Esophagus squamous epithelium (tissue), 5 donors: Measurements from ENCODE around the gene RCOR3. TPM values are rescaled to one million over a fixed set of nuclear protein-coding genes. Genes with fewer than 3 reads are reported as not detected.

Experiments used
- DNase-seq: peaks from one replicate; lab custom pipeline; 2025; lab: John Stamatoyannopoulos, UW
- H3K27ac ChIP-seq, 4 donors: fragments of 200-600 bp; sonication (generic); one replicate each; pipeline ENCODE4 v1.5.1; 2016 to 2019; ENCODE audit warnings: mild to moderate bottlenecking in 1 of 4
- H3K27me3 ChIP-seq, 4 donors: fragments of 200-600 bp; sonication (generic); 1 replicate in 3 of 4; 2 replicates in 1 of 4; pipeline versions ENCODE4 v1.5.1 to v1.6.0; 2017 to 2021; ENCODE audit warnings: antibody characterized with exemption in 1 of 4
- H3K36me3 ChIP-seq, 3 donors: fragments of 200-600 bp; sonication (generic); one replicate each; pipeline ENCODE4 v1.5.1; 2016 to 2019
- H3K4me1 ChIP-seq, 3 donors: fragments of 200-600 bp; sonication (generic); one replicate each; pipeline ENCODE4 v1.5.1; 2017 to 2019
- H3K4me3 ChIP-seq, 4 donors: fragments of 200-600 bp; sonication (generic); 1 replicate in 3 of 4; 2 replicates in 1 of 4; pipeline ENCODE4 v1.5.1; 2016 to 2019; ENCODE audit warnings: mild to moderate bottlenecking in 2 of 4, moderate library complexity in 1 of 4
- H3K9me3 ChIP-seq, 3 donors: fragments of 200-600 bp; sonication (generic); one replicate each; pipeline ENCODE4 v1.5.1; 2016 to 2019
- CTCF ChIP-seq, 6 experiments: fragments of 450-650 bp in 4 of 6; fragments of 200-600 bp in 2 of 6; sonication (generic) in 2 of 6; IDR thresholded peaks; one replicate each; pipeline ENCODE4 v1.5.1; 2016 to 2019; ENCODE audit warnings: antibody characterized with exemption in 6 of 6, mild to moderate bottlenecking in 4 of 6, moderate library complexity in 4 of 6
- POLR2A ChIP-seq, 4 donors: fragments of 450-650 bp; IDR thresholded peaks; one replicate each; pipeline ENCODE4 v1.6.1; 2017; ENCODE audit warnings: antibody characterized with exemption in 4 of 4, mild to moderate bottlenecking in 4 of 4, moderate library complexity in 3 of 4
- WGBS, 2 donors: methylation state at CpG; one replicate each; pipeline ENCODE4 v1.1.5; 2018; 5-methylcytosine and 5-hydroxymethylcytosine counted together
- intact Hi-C: fragments of 100-400 bp; cut with DNase I; formaldehyde crosslinking; loops from one replicate; pipeline ENCODE4 v1.15.0; 2022
- total RNA-seq, 4 donors: library from RNA; depleted of rRNA; stranded (reverse); fragments of >200 nt; gene quantifications; one replicate each; pipeline ENCODE4 v1.1.0, GENCODE V29; 2016
- donor health status: DM: yes; HTN: yes; CAD: no.

Gene RCOR3
- total RNA-seq, 4 donors from 2014 or later, result 10.8 to 37.8 (median 18.9) TPM

GRCh38 chr1:211339631-211340041, 80.5 kb downstream of the RCOR3 start:
- TF ChIP-seq CTCF (IDR thresholded peaks at IDR 0.05) (no peak), POLR2A (IDR thresholded peaks at IDR 0.05) (no peak)
- no peaks in the 10 kb centered on the region for H3K27me3 ChIP-seq
- no peaks in the 10 kb centered on the region for H3K36me3 ChIP-seq
- no peak overlapping the region for H3K4me3 ChIP-seq
- no peak overlapping the region for H3K27ac ChIP-seq
- 94 to 100% methylated on average over 2 of the region's 6 CpGs for WGBS, 2 donors
- no peaks in the 10 kb centered on the region for H3K9me3 ChIP-seq
- DNase-seq, result no peak
- intact Hi-C loops, result no loop called here
- H3K4me1 ChIP-seq, result peaks cover 0 to 55% (median 12%) of the 10 kb centered on the region in 3 donors

- intact Hi-C loops, result no loop called here
- H3K27me3 ChIP-seq, result no peaks in the 10 kb centered on the region
- H3K27ac ChIP-seq, result no peak overlapping the region
- H3K36me3 ChIP-seq, result no peaks in the 10 kb centered on the region
- no peak overlapping the region for H3K4me3 ChIP-seq
- TF ChIP-seq POLR2A (IDR thresholded peaks at IDR 0.05), result no peak
- no peak for TF ChIP-seq CTCF (IDR thresholded peaks at IDR 0.05)
- no peaks in the 10 kb centered on the region for H3K9me3 ChIP-seq
- WGBS, 2 donors, result 95 to 97% methylated on average over 8 of the region's 10 CpGs
- no peak for DNase-seq
- H3K4me1 ChIP-seq, result peaks cover 0 to 43% (median 12%) of the 10 kb centered on the region in 3 donors
Measured at GRCh38 chr1:211340622-211341507, 81.7 kb downstream of the RCOR3 start.

GRCh38 chr1:211341999-211342398, 82.8 kb downstream of the RCOR3 start:
- WGBS, 2 donors, result 97 to 100% methylated on average over 1 of the region's 1 CpG
- Histone ChIP-seq H3K4me1 (peaks cover 0 to 35% (median 12%) of the 10 kb centered on the region in 3 donors), H3K27ac (no peak overlapping the region), H3K9me3 (no peaks in the 10 kb centered on the region), H3K4me3 (no peak overlapping the region), H3K27me3 (no peaks in the 10 kb centered on the region), H3K36me3 (no peaks in the 10 kb centered on the region)
- intact Hi-C loops, result no loop called here
- DNase-seq, result no peak
- TF ChIP-seq CTCF (IDR thresholded peaks at IDR 0.05), result no peak
- no peak for TF ChIP-seq POLR2A (IDR thresholded peaks at IDR 0.05)

- WGBS, 2 donors, result 58 to 84% methylated on average over 3 to 4 of the region's 4 CpGs
- Histone ChIP-seq H3K27ac (no peak overlapping the region), H3K27me3 (no peaks in the 10 kb centered on the region), H3K9me3 (no peaks in the 10 kb centered on the region), H3K36me3 (no peaks in the 10 kb centered on the region), H3K4me3 (no peak overlapping the region), H3K4me1 (peaks cover 0 to 25% (median 12%) of the 10 kb centered on the region in 3 donors)
- intact Hi-C loops, result no loop called here
- no peak for DNase-seq
- no peak for TF ChIP-seq CTCF (IDR thresholded peaks at IDR 0.05)
- no peak for TF ChIP-seq POLR2A (IDR thresholded peaks at IDR 0.05)
Measured at GRCh38 chr1:211343607-211344006, 84.4 kb downstream of the RCOR3 start.

- H3K9me3 ChIP-seq, result no peaks in the 10 kb centered on the region
- H3K4me3 ChIP-seq, result no peak overlapping the region
- no peak overlapping the region for H3K27ac ChIP-seq
- intact Hi-C loops, result no loop called here
- no peaks in the 10 kb centered on the region for H3K27me3 ChIP-seq
- TF ChIP-seq POLR2A (IDR thresholded peaks at IDR 0.05) (no peak), CTCF (IDR thresholded peaks at IDR 0.05) (no peak)
- H3K36me3 ChIP-seq, result no peaks in the 10 kb centered on the region
- peaks cover 0 to 20% (median 12%) of the 10 kb centered on the region in 3 donors for H3K4me1 ChIP-seq
- 67 to 86% methylated on average over 4 to 5 of the region's 6 CpGs for WGBS, 2 donors
- no peak for DNase-seq
Measured at GRCh38 chr1:211344152-211344618, 85.0 kb downstream of the RCOR3 start.
